GM12801 (cell line): ENCODE results near the gene DDX1.

Experiments
- CTCF ChIP-seq: IDR thresholded peaks from one replicate; pipeline ENCODE4 v1.5.1; 2011; ENCODE audit warnings: control low read depth; ENCODE audit not compliant: insufficient read length; ENCODE audit errors: extremely low read depth

Gene DDX1

GRCh38 chr2:15678909-15679308, 87.2 kb downstream of the DDX1 start:
- no peak for TF ChIP-seq CTCF

- TF ChIP-seq CTCF: no peak
These were observed 87.8 kb downstream of the DDX1 start for GRCh38 chr2:15679386-15679924.
